Activated naive CD8-positive, alpha-beta T cell (primary cell): ENCODE data around the gene PRCP.
A peak's percentile ranks its signal among the peaks of the same experiment; 100 is the strongest.

Experiments used
- H3K27ac Mint-ChIP-seq: one replicate; pipeline ENCODE4 v1.8.0; 2021; ENCODE audit warnings: mixed read lengths
- H3K27me3 Mint-ChIP-seq: one replicate; pipeline ENCODE4 v1.8.0; 2021; ENCODE audit warnings: mixed read lengths
- H3K36me3 Mint-ChIP-seq: one replicate; pipeline ENCODE4 v1.8.0; 2021; ENCODE audit warnings: mixed read lengths
- H3K4me1 Mint-ChIP-seq: one replicate; pipeline ENCODE4 v1.8.0; 2021; ENCODE audit warnings: low read depth, mixed read lengths
- H3K4me3 Mint-ChIP-seq: one replicate; pipeline ENCODE4 v1.8.0; 2021; ENCODE audit warnings: mild to moderate bottlenecking, mixed read lengths
- H3K9me3 Mint-ChIP-seq: one replicate; pipeline ENCODE4 v1.8.0; 2021; ENCODE audit warnings: low read depth, mixed read lengths

PRCP gene

GRCh38 chr11:82899186-82899820, 927 bp downstream of the PRCP start:
- Mint-ChIP-seq H3K27me3 (no peaks in the 10 kb centered on the region), H3K9me3 (no peaks in the 10 kb centered on the region), H3K27ac (peak overlapping the region; percentile 100), H3K36me3 (peaks cover 2% of the 10 kb centered on the region), H3K4me1 (peaks cover 64% of the 10 kb centered on the region), H3K4me3 (peak overlapping the region; percentile 100)

GRCh38 chr11:82898241-82898640, 2.0 kb downstream of the PRCP start:
- no peaks in the 10 kb centered on the region for H3K27me3 Mint-ChIP-seq
- peaks cover 57% of the 10 kb centered on the region for H3K4me1 Mint-ChIP-seq
- no peak overlapping the region for H3K4me3 Mint-ChIP-seq
- no peaks in the 10 kb centered on the region for H3K9me3 Mint-ChIP-seq
- no peak overlapping the region for H3K27ac Mint-ChIP-seq
- peaks cover 2% of the 10 kb centered on the region for H3K36me3 Mint-ChIP-seq

GRCh38 chr11:82896183-82896582, 4.0 kb downstream of the PRCP start:
- Mint-ChIP-seq H3K4me3 (no peak overlapping the region), H3K27me3 (no peaks in the 10 kb centered on the region), H3K36me3 (peaks cover 2% of the 10 kb centered on the region), H3K4me1 (peaks cover 45% of the 10 kb centered on the region), H3K9me3 (no peaks in the 10 kb centered on the region), H3K27ac (no peak overlapping the region)

- Mint-ChIP-seq H3K27ac (no peak overlapping the region), H3K4me3 (no peak overlapping the region), H3K27me3 (no peaks in the 10 kb centered on the region), H3K9me3 (no peaks in the 10 kb centered on the region), H3K4me1 (peaks cover 42% of the 10 kb centered on the region), H3K36me3 (peaks cover 2% of the 10 kb centered on the region)
Observed at GRCh38 chr11:82895437-82896091, 4.7 kb downstream of the PRCP start.

- no peaks in the 10 kb centered on the region for H3K9me3 Mint-ChIP-seq
- peaks cover 4% of the 10 kb centered on the region for H3K36me3 Mint-ChIP-seq
- H3K4me3 Mint-ChIP-seq = no peak overlapping the region
- no peak overlapping the region for H3K27ac Mint-ChIP-seq
- H3K4me1 Mint-ChIP-seq = peaks cover 23% of the 10 kb centered on the region
- H3K27me3 Mint-ChIP-seq = no peaks in the 10 kb centered on the region
Observed at GRCh38 chr11:82892611-82893169, 7.5 kb downstream of the PRCP start.

GRCh38 chr11:82890936-82891335, 9.3 kb downstream of the PRCP start:
- Mint-ChIP-seq H3K9me3 (no peaks in the 10 kb centered on the region), H3K27ac (no peak overlapping the region), H3K4me1 (peaks cover 11% of the 10 kb centered on the region), H3K27me3 (no peaks in the 10 kb centered on the region), H3K36me3 (peaks cover 7% of the 10 kb centered on the region), H3K4me3 (no peak overlapping the region)

- Mint-ChIP-seq H3K4me1 (peaks cover 3% of the 10 kb centered on the region), H3K36me3 (peaks cover 7% of the 10 kb centered on the region)
Observed at GRCh38 chr11:82890002-82890341, 10.3 kb downstream of the PRCP start.

GRCh38 chr11:82889133-82890001, 10.9 kb downstream of the PRCP start:
- Mint-ChIP-seq H3K9me3 (no peaks in the 10 kb centered on the region), H3K4me1 (peaks cover 3% of the 10 kb centered on the region), H3K27me3 (no peaks in the 10 kb centered on the region), H3K36me3 (peaks cover 7% of the 10 kb centered on the region), H3K27ac (no peak overlapping the region), H3K4me3 (no peak overlapping the region)

More at GRCh38 chr11:82890002-82890341, 10.3 kb downstream of the PRCP start:
- Mint-ChIP-seq H3K4me3 (no peak overlapping the region), H3K27me3 (no peaks in the 10 kb centered on the region), H3K9me3 (no peaks in the 10 kb centered on the region), H3K27ac (no peak overlapping the region)

GRCh38 chr11:82883853-82884252, 16.4 kb downstream of the PRCP start:
- H3K4me1 Mint-ChIP-seq = no peaks in the 10 kb centered on the region
- H3K27me3 Mint-ChIP-seq = no peaks in the 10 kb centered on the region
- peaks cover 21% of the 10 kb centered on the region for H3K36me3 Mint-ChIP-seq
- H3K27ac Mint-ChIP-seq = no peak overlapping the region
- no peaks in the 10 kb centered on the region for H3K9me3 Mint-ChIP-seq
- H3K4me3 Mint-ChIP-seq = no peak overlapping the region

- H3K27ac Mint-ChIP-seq = no peak overlapping the region
- peaks cover 24% of the 10 kb centered on the region for H3K36me3 Mint-ChIP-seq
- no peaks in the 10 kb centered on the region for H3K27me3 Mint-ChIP-seq
- H3K4me1 Mint-ChIP-seq = peaks cover 27% of the 10 kb centered on the region
- no peaks in the 10 kb centered on the region for H3K9me3 Mint-ChIP-seq
- no peak overlapping the region for H3K4me3 Mint-ChIP-seq
Observed at GRCh38 chr11:82874646-82875523, 25.3 kb downstream of the PRCP start.

GRCh38 chr11:82873919-82874333, 26.3 kb downstream of the PRCP start:
- H3K36me3 Mint-ChIP-seq = peaks cover 19% of the 10 kb centered on the region
- H3K4me1 Mint-ChIP-seq = peaks cover 27% of the 10 kb centered on the region
- H3K27me3 Mint-ChIP-seq = no peaks in the 10 kb centered on the region
- H3K9me3 Mint-ChIP-seq = no peaks in the 10 kb centered on the region
- H3K4me3 Mint-ChIP-seq = peak overlapping the region; percentile 46
- H3K27ac Mint-ChIP-seq = peak overlapping the region; percentile 59

GRCh38 chr11:82872377-82873150, 27.7 kb downstream of the PRCP start:
- peak overlapping the region; percentile 35 for H3K27ac Mint-ChIP-seq
- no peaks in the 10 kb centered on the region for H3K9me3 Mint-ChIP-seq
- peaks cover 30% of the 10 kb centered on the region for H3K4me1 Mint-ChIP-seq
- no peaks in the 10 kb centered on the region for H3K27me3 Mint-ChIP-seq
- peaks cover 11% of the 10 kb centered on the region for H3K36me3 Mint-ChIP-seq
- H3K4me3 Mint-ChIP-seq = no peak overlapping the region

GRCh38 chr11:82871646-82872045, 28.6 kb downstream of the PRCP start:
- Mint-ChIP-seq H3K9me3 (no peaks in the 10 kb centered on the region), H3K4me3 (no peak overlapping the region), H3K27me3 (no peaks in the 10 kb centered on the region), H3K36me3 (peaks cover 7% of the 10 kb centered on the region), H3K27ac (no peak overlapping the region), H3K4me1 (peaks cover 33% of the 10 kb centered on the region)

GRCh38 chr11:82869657-82870056, 30.6 kb downstream of the PRCP start:
- Mint-ChIP-seq H3K9me3 (no peaks in the 10 kb centered on the region), H3K27me3 (no peaks in the 10 kb centered on the region), H3K4me3 (no peak overlapping the region), H3K27ac (no peak overlapping the region), H3K36me3 (no peaks in the 10 kb centered on the region), H3K4me1 (peaks cover 24% of the 10 kb centered on the region)
